DOHH2 (cell line): ENCODE measurements around the gene MAP2K2.

Experiments
- H3F3A ChIP-seq: fragments of 200-600 bp; sonication (generic), shearing (Covaris generic); 2 replicates; pipeline ENCODE4 v1.6.0; 2016; ENCODE audit warnings: antibody characterized with exemption, mild to moderate bottlenecking; ENCODE audit not compliant: control insufficient read depth, insufficient read depth
- H3K27ac ChIP-seq: fragments of 200-600 bp; sonication (generic); 2 replicates; pipeline ENCODE4 v1.5.1; 2014; ENCODE audit warnings: low read depth, mild to moderate bottlenecking, low read length, moderate library complexity
- H3K27me3 ChIP-seq: fragments of 200-600 bp; sonication (generic); 2 replicates; pipeline ENCODE4 v1.6.1; 2014; ENCODE audit warnings: mild to moderate bottlenecking, low read length, mixed read lengths; ENCODE audit not compliant: control insufficient read depth
- H3K36me3 ChIP-seq: fragments of 200-600 bp; sonication (generic); 2 replicates; pipeline ENCODE4 v1.6.1; 2014; ENCODE audit warnings: mild to moderate bottlenecking, low read length, moderate library complexity, mixed read lengths; ENCODE audit not compliant: control insufficient read depth
- H3K4me1 ChIP-seq: fragments of 200-600 bp; sonication (generic); 2 replicates; pipeline ENCODE4 v1.6.1; 2014; ENCODE audit warnings: mild to moderate bottlenecking, low read length, mixed read lengths; ENCODE audit not compliant: control insufficient read depth
- H3K4me2 ChIP-seq: fragments of 200-600 bp; sonication (generic); 2 replicates; pipeline ENCODE4 v1.6.0; 2014; ENCODE audit warnings: mild to moderate bottlenecking, low read length, moderate library complexity
- H3K4me3 ChIP-seq: fragments of 200-600 bp; sonication (generic); 2 replicates; pipeline ENCODE4 v1.5.1; 2014; ENCODE audit warnings: mild to moderate bottlenecking, low read length, mixed read lengths
- H3K79me2 ChIP-seq: fragments of 200-600 bp; sonication (generic); 2 replicates; pipeline ENCODE4 v1.6.1; 2014; ENCODE audit warnings: mild to moderate bottlenecking, low read length, mixed read lengths; ENCODE audit not compliant: control insufficient read depth
- H3K9me2 ChIP-seq: fragments of 200-600 bp; sonication (generic); replicated peaks from 2 replicates; pipeline ENCODE4 v1.6.1; 2014; ENCODE audit warnings: mild to moderate bottlenecking, low read length, mixed read lengths; ENCODE audit not compliant: control insufficient read depth
- H3K9me3 ChIP-seq: fragments of 200-600 bp; sonication (generic); 2 replicates; pipeline ENCODE4 v1.6.1; 2014; ENCODE audit warnings: antibody characterized with exemption, low read length, mixed read lengths; ENCODE audit not compliant: control insufficient read depth, insufficient read depth
- H4K20me1 ChIP-seq: fragments of 200-600 bp; sonication (generic); 2 replicates; pipeline ENCODE4 v1.6.0; 2014; ENCODE audit warnings: low read depth, mild to moderate bottlenecking, antibody characterized with exemption, low read length, moderate library complexity; ENCODE audit not compliant: control insufficient read depth, insufficient read depth
- EZH2phosphoT487 ChIP-seq: fragments of 200-600 bp; sonication (generic); IDR thresholded peaks from 2 replicates; pipeline ENCODE4 v1.6.1; 2017; ENCODE audit warnings: borderline replicate concordance, mild to moderate bottlenecking, antibody characterized with exemption, low read length, moderate library complexity, mixed read lengths
- TF ChIP-seq, protein P1 (sequence below): fragments of 200-600 bp; sonication (generic); IDR thresholded peaks from one replicate; pipeline ENCODE4 v1.5.1; 2014; ENCODE audit warnings: antibody characterized with exemption, mild to moderate bottlenecking, low read depth, low read length; ENCODE audit not compliant: poor library complexity, severe bottlenecking

The MAP2K2 gene

DNA sequence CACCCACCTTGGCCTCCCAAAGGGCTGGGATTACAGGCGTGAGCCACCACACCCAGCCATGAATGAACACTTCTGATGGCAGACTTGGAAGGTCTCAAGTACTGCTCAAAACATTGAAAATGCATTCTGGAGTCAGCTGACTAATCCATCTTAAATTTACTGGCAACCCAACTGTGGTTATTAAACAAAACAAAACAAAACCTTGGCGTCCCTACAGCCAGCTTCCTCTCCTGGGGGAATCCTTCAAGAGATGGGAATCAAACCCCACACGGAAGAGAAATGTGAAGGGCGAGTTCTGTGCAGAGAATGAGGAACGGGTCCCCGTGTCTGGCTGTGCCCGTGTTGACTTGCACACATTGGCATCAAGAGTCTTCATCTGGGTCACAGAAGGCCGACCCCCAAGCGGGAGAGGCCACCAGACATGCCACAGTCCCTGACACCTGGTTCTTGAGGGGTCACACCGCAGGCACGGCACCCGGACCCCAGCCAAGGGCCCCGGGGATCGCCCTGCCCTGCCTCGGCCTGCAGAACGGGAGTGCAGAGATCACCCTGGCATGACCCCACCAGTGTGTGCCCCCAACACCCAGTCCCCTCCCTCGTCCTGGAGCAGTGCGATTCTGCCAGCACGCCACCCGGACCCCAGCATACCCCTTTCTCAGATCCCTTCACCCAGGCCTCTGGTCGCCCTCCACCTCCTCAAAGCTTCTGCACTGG lies 3.2 kb downstream of the MAP2K2 start:
- peaks cover 25% of the 10 kb centered on the region for H3K36me3 ChIP-seq
- H3K9me2 ChIP-seq, result no peaks in the 10 kb centered on the region
- peaks cover 62% of the 10 kb centered on the region for H3K79me2 ChIP-seq
- no peak overlapping the region for H3K27ac ChIP-seq
- TF ChIP-seq EZH2phosphoT487, result no peak
- TF ChIP-seq, protein P1, sequence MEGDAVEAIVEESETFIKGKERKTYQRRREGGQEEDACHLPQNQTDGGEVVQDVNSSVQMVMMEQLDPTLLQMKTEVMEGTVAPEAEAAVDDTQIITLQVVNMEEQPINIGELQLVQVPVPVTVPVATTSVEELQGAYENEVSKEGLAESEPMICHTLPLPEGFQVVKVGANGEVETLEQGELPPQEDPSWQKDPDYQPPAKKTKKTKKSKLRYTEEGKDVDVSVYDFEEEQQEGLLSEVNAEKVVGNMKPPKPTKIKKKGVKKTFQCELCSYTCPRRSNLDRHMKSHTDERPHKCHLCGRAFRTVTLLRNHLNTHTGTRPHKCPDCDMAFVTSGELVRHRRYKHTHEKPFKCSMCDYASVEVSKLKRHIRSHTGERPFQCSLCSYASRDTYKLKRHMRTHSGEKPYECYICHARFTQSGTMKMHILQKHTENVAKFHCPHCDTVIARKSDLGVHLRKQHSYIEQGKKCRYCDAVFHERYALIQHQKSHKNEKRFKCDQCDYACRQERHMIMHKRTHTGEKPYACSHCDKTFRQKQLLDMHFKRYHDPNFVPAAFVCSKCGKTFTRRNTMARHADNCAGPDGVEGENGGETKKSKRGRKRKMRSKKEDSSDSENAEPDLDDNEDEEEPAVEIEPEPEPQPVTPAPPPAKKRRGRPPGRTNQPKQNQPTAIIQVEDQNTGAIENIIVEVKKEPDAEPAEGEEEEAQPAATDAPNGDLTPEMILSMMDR, result no peak
- no peaks in the 10 kb centered on the region for H4K20me1 ChIP-seq
- H3K4me1 ChIP-seq, result peaks cover 33% of the 10 kb centered on the region
- H3K27me3 ChIP-seq, result no peaks in the 10 kb centered on the region
- H3K9me3 ChIP-seq, result no peaks in the 10 kb centered on the region
- H3F3A ChIP-seq, result 0 out of 2 replicates have a peak, but pooled peaks cover 3% of the 10 kb centered on the region
- no peak overlapping the region for H3K4me2 ChIP-seq
- H3K4me3 ChIP-seq, result no peak overlapping the region

GRCh38 chr19:4119763-4120162 lies 4.2 kb downstream of the MAP2K2 start:
- H3K79me2 ChIP-seq, result peaks cover 70% of the 10 kb centered on the region
- peaks cover 3% of the 10 kb centered on the region; the same call in 1 of the 2 replicates for H4K20me1 ChIP-seq
- H3K27me3 ChIP-seq, result no peaks in the 10 kb centered on the region
- no peaks in the 10 kb centered on the region for H3K9me2 ChIP-seq
- no peak overlapping the region for H3K4me3 ChIP-seq
- peaks cover 42% of the 10 kb centered on the region for H3K4me1 ChIP-seq
- no peak overlapping the region for H3K27ac ChIP-seq
- H3K4me2 ChIP-seq, result no peak overlapping the region
- peaks cover 33% of the 10 kb centered on the region for H3K36me3 ChIP-seq
- no peaks in the 10 kb centered on the region for H3K9me3 ChIP-seq
- no peak for TF ChIP-seq EZH2phosphoT487
- TF ChIP-seq, protein P1, result no peak
- H3F3A ChIP-seq, result peaks cover 8% of the 10 kb centered on the region; the same call in 1 of the 2 replicates

GRCh38 chr19:4115818-4116385 lies 8.0 kb downstream of the MAP2K2 start:
- peaks cover 44% of the 10 kb centered on the region for H3K4me1 ChIP-seq
- H3K36me3 ChIP-seq, result peaks cover 63% of the 10 kb centered on the region
- H4K20me1 ChIP-seq, result peaks cover 3% of the 10 kb centered on the region; the same call in 1 of the 2 replicates
- H3K27ac ChIP-seq, result peak overlapping the region; percentile 71
- H3K79me2 ChIP-seq, result peaks cover 63% of the 10 kb centered on the region
- peak overlapping the region; percentile 97 for H3K4me2 ChIP-seq
- peak overlapping the region; percentile 71 for H3K4me3 ChIP-seq
- H3K9me2 ChIP-seq, result no peaks in the 10 kb centered on the region
- no peaks in the 10 kb centered on the region for H3K27me3 ChIP-seq
- TF ChIP-seq EZH2phosphoT487, result no peak
- no peaks in the 10 kb centered on the region for H3K9me3 ChIP-seq
- peaks cover 8% of the 10 kb centered on the region; the same call in 1 of the 2 replicates for H3F3A ChIP-seq
